Jurkat, Clone E6-1 (cell line): Measurements from ENCODE around the gene PHKB.
"Not testable (repeated sequence)": the region's sequence is repeated elsewhere in the genome, so short reads cannot be mapped to it uniquely, and the experiment has no call there.

ENCODE experiments used
- DNase-seq: peaks from one replicate; pipeline ENCODE4 v3.0.0-alpha.2; 2011; ENCODE audit warnings: low read depth, low spot score
- H3K4me3 ChIP-seq: 2 replicates; pipeline ENCODE4 v1.5.1; 2011; ENCODE audit warnings: mild to moderate bottlenecking, low read length, control low read depth, moderate library complexity

PHKB gene

DNA sequence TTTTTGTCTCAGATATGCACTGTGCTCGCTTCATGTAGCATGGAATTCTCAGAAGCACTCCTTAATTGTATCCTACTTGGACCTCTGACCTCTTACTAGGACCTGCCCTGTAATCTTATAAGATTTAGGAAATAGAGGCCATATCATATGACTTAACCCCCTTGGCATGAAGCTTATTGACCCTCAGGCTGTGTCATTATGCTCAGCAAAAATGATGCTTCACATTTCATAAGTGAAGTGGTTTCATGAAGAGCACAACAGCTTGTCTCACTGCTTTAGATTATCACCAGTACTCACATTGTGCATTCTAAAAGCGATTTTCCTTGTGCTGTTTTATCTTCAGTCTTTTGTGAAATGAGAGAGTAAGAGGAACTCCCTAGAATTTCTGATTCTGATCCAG lies 6.4 kb downstream of the PHKB start:
- no peak for DNase-seq
- no peak overlapping the region for H3K4me3 ChIP-seq

DNA sequence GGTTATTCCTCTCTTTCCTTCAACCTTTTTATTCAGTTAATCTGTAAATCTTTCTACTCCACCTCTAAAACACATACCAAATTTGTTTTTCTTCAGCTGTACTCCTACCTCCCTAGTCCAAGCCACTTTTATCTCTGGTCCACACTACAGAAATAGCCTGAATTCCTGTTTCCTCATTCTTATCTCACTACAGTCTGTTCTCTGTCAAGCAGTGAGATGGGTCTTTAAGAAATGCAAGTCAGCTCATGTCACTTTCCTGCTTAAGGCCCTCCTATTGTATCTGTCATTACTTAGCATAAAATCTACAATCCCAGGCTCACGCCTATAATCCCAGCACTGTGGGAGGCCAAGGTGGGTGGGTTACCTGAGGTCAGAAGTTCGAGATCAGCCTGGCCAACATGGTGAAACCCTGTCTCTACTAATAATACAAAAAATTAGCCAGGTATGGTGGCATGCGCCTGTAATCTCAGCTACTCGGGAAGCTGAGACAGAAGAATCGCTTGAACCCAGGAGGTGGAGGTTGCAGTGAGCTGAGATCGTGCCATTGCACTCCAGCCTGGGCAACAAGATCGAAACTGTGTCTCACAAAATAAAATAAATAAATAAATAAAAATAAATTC lies 7.0 kb downstream of the PHKB start:
- not testable (repeated sequence) for H3K4me3 ChIP-seq, DNase-seq

DNA sequence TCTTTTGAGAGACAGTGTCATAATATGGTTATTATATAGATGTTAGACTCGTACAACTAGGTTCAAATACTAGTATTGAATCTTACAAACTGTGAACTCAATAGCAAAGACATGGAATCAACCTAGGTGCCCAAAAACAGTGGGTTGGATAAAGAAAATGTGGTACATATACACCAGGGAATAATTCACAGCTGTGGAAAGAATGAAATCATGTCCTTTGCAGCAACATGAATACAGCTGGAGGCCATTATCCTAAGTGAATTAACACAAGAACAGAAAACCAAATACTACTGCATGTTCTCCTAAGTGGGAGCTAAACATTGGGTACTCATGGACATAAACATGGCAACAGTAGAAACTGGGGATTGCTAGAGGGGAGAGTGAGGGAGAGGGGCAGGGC lies 8.1 kb downstream of the PHKB start:
- H3K4me3 ChIP-seq = no peak overlapping the region
- DNase-seq = no peak

DNA sequence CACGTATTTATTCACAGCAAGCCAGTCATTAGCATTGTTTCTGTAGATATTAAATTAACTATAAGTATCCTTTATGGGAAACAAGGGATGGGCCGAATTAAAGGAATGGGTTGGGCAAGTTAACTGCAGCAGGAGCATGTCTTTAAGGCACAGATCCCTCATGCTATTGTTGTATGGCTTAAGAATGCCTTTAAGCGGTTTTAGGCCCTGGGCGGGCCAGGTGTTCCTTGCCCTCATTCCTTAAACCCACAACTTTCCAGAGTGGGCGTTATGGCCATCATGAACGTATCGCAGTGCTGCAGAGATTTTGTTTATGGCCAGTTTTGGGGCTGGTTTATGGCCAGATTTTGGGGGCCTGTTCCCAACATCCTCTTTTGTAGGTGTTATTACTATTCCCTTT lies 9.1 kb downstream of the PHKB start:
- DNase-seq = no peak
- no peak overlapping the region for H3K4me3 ChIP-seq

DNA sequence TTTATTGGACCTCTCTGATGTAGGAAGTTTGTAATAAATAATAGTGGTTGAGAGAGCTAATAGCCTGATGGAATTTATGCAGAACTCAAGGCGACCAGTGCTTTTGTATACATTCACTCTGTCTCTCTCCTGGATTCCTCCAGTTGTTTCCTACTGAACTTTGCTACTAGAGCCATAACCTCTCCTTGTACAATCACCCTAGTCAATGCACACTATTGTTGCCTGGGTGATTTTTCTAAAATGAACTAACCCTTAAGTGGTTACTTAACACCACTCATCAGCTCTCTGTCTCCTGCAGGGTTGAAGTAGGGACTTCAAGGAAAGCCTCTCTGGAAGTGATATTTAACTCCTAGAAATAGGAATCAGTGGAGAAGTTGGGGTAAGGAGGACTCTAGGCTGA lies 9.7 kb downstream of the PHKB start:
- H3K4me3 ChIP-seq = no peak overlapping the region
- DNase-seq = no peak

DNA sequence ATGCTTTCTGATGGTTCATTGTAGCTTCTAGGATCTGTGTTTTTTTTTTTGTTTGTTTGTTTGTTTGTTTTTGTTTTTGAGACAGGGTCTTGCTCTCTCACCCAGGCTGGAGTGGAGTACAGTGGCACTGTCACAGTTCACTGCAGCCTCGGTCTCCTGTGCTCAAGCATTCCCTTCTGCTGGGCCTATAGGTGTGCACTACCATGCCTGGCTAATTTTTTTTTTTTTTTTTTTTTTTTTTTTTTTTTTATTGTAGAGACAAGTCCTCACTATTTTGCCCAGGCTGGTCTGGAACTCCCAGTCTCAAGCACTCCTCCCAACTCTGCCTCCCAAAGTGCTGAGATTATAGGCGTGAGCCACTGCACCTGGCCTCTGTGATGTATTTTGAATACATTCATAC lies 11.9 kb downstream of the PHKB start:
- H3K4me3 ChIP-seq = not testable (repeated sequence)

DNA sequence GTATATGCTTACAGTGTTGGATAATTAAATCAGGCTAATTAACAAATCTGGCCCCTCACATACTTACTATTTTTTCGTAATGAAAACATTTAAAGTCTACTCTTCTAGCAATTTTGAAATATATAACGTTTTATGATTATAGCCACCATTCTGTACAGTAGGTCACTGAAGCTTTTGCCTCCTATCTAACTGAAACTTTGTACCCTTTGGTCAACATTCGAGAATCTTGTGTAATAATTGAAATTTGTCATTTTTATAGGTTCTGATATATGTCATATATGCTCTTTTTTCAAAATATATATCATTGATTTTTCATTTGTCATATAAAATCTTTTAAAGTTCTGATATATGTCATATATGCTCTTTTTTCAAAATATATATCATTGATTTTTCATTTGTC lies 12.7 kb downstream of the PHKB start:
- H3K4me3 ChIP-seq = no peak overlapping the region
- DNase-seq = no peak

More for the DNA sequence above, 11.9 kb downstream of the PHKB start:
- DNase-seq = not testable (repeated sequence)

DNA sequence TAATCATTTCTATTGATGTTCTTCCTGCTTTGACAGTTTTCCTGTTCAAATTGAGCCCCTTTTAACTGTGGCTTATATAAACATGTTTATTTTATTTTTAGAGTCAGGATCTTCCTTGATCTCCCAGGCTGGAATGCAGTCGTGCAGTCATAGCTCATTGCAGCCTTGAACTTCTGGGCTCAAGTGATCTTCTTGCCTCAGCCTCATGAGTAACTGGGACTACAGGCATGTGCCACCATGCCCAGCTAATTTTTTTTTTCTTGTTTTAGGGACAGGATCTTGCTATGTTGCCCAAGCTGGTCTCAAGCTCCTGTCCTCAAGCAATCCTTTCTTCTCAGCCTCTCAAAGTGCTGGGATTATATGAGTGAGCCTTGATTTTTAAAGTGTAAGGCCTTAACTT lies 14.7 kb downstream of the PHKB start:
- no peak overlapping the region for H3K4me3 ChIP-seq
- no peak for DNase-seq

DNA sequence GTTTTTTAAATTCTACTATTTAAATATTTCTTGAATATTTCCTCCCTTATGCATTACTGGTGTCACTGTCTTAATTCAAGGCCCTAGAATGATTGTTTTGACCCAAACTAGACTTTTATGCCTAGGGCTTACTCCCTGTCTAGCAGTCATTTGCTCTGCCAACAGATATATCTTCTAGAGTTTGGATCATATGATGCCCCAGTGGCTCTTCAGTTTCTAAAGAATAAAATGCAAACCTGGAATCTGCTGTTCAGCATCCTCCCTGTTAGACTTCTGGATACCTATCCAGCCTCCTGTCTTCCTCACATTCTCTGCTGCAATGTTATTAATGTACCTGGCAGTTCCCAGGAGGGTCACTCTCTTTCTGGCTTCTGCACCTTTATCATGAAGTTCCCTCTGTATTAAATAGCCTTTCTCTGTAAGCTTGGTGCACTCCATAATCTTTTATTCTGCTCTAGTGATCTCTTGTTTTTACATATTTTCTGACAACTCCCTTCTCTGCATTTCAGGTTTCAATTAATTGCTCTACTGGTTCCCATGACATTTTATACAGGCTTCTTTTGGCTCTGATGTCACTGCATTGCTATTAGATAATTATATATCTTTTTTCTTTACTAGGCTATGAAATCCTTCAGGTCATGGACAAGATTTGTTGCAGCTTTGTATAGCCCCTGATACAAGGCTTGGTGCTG lies 15.7 kb downstream of the PHKB start:
- DNase-seq = no peak
- no peak overlapping the region for H3K4me3 ChIP-seq

DNA sequence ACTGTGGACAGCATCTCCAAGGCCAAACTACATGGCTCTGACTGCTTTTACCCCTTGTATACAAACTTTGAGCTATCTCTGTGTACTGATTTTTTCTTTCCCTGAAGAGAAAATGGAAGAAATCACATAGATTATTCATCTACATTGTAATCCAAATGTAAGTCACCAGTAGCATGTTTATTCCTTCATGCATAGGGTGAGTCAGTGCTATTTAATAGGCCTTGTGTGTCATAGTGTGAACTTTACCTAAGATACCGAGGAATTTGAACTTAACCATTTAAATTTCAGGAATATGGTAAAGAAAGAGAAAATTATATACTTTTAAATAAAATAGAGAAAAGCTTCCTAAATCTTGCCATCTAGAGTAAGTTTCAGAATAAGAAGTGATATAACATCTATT lies 16.5 kb downstream of the PHKB start:
- no peak overlapping the region for H3K4me3 ChIP-seq
- no peak for DNase-seq

DNA sequence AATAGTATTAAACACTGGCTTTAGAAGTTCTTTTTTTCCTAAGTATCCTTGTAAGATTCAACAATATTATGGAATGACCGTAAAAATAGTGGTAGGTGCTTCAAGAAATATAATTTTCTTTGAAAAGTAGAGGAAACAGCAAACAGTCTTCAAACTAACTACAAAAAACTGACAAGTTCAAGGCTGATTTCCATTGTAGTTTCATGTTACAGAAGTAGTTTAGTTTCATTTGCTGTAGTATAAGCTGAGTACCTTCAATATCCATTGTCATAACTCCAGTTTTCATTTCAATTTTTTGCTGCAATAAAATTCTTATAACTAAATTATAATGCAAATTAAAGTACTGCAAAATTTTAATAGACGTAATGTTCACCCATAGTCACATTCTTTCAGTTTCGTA lies 19.3 kb downstream of the PHKB start:
- no peak overlapping the region for H3K4me3 ChIP-seq
- no peak for DNase-seq

DNA sequence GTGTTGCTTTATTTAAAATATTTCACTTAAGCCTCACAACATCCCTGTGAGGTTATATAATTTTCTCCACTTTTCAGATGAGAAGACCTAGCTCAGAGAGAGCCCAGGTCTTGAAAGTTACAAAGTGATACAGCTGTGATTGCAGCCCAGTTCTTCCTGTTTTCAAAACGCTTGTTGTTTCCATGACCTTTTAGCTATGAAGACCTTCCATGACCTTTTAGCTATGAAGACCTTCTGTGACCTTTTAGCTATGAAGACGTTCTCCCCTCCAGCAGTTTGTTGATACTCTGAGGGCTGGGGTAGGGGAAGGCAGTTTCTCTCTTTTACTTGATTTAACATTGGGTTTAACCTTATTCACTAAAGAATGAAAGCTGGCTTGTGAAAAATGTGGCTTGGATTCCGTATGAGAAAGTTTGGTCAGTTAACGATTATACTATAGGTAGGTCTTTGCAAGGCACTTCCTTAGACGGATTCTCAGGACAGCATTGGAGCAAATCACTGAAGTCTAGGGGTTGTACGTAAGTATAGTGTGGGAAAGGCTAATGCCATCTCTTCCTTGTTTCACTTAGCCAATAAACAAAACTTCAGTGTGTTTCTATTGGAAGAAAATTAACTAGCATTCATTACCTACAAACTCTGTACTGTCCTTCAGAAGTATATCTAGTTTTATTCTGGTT lies 20.7 kb downstream of the PHKB start:
- no peak for DNase-seq
- H3K4me3 ChIP-seq = no peak overlapping the region

DNA sequence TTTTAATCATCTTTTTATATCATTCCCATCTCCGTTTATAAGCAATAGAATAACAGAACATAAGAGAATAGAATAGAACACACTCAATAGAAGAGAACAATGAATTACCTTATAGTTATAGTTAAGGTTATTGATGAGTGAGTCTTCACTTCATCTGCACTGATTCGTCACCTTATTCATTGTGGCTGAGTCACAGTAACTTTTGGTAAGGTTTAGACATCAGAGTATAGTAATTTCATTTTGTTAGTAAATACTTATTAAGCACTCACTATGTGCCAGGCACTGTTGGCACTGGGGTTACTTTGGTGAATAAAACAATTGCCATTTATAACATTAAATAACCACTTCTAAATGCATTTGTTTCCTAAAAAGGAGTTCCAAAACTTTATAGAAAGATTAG lies 22.5 kb downstream of the PHKB start:
- DNase-seq = no peak

DNA sequence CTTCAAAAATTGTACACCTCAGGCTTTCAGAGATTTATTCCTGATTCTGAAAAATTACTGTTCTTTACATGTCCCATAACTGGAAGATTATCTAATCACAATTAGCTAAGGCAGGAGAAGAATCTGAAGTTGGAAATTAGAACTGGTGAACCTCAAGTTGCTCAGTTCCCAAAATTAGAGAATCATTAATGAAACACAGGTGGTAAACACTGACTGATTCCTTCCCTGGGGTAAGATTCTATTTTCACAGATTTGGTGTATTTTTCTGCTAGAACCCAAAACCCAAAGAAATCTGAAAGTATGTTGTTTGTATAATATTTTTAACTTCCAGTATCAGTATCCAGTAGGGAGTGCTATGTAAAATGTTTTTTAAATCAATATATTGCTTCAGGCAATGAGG lies 25.7 kb downstream of the PHKB start:
- H3K4me3 ChIP-seq = no peak overlapping the region
- no peak for DNase-seq

More for the DNA sequence above, 22.5 kb downstream of the PHKB start:
- H3K4me3 ChIP-seq = no peak overlapping the region

DNA sequence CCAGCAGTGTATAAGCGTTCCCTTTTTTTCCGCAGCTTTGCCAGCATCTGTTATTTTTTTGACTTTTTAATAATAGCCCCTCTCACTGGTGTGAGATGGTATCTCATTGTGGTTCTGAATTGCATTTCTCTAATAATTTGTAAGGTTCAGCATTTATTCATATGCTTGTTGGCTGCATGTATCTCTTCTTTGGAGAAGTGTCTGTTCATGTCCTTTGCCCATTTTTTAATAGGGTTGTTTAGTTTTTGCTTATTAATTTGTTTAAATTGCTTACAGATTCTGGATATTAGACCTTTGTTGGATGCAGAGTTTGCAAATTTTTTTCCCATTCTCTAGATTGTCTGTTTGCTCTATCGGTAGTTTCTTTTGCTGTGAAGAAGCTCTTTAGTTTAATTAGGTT lies 26.9 kb downstream of the PHKB start:
- DNase-seq = no peak
- no peak overlapping the region for H3K4me3 ChIP-seq

DNA sequence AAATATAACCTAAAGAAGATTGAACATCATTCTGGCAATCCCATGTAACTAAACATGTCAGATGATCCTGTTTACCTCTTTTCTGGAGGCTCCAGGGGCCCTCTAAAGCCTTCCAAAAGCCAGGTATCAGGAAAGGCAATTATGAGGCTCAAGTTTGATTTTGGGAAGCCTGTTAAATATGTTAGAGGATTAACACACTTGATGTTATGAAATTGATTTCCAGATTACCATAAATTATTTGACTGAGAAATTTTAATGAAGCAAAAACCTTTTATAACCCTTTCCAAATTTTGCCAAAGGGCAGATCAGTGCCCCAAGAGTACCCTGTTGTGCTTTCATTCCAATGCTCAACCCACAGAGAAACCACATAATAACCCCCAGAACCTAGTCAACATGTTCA lies 29.3 kb downstream of the PHKB start:
- H3K4me3 ChIP-seq = no peak overlapping the region
- peak; percentile 21 for DNase-seq

DNA sequence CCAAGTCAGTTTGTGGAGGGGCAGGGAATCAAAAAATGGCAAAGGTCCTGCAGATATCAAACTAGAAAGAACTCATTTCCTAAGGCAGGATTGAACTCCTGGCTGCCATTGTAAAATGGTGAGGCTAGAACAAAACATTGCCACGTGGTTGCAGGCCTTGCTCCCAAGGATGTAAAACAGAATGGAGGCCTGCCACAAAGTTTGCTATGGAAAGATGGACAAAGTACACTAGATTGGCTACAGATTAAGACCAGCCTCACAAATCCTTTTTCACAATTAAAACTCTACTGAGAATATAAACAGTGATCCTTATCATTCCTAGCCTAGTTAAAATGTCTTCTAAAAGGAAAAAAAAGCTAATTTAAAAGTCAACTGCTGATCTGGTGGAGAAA lies 30.9 kb downstream of the PHKB start:
- H3K4me3 ChIP-seq = no peak overlapping the region
- no peak for DNase-seq

DNA sequence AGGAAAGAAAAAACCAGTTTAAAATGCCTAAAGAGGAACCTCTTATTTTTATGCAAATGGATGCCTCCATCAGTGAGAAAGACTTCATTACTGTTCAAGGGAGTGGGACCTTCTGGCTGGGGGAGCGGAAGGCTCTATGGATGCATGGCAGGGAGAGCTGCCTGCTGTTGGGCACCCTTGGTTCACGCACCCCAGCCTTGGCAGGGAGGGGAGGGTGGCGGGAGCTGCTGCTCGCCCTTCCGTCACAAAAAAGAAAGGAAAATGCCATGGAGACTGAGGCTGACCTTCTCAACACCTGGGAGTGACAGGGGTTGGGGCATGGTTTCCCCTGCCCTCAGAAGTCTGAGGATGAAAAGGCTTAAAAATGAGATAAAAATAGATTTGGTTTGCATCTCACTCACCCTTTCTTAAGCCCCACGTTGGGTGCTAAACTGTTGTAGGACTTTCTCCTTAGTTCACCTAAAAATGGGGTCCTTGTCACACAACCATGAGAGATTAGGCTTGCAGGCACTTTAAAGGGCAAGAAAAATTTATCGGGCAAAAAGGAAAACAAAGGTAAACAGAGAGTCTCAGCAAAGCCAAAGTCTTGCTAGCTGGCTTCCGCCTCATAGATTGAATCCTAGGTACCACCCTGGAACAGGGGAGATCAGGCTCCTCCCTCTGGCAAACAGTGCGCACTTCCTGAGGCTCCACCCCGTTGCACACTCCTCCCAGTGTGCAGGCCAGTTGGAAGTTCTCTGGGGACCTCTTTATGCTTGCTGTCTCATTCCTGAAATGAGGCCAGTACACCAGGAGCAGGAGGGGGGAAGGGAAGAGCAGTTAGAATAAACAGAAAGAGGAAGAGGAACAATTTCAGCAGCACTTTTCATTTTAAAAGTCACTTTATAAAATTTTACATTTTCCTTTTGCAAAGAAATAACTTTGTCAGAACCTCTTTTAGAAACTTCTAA lies 31.6 kb downstream of the PHKB start:
- H3K4me3 ChIP-seq = no peak overlapping the region
- DNase-seq = no peak
